Central memory CD8-positive, alpha-beta T cell (primary cell): ENCODE measurements around the gene SIMC1.

Experiments used
- ATAC-seq: fragments of 150-1000 bp; cut with Tn5 transposase; replicated peaks from 2 replicates; pipeline ENCODE4 v1.10.0; 2022; ENCODE audit warnings: mild to moderate bottlenecking, moderate FRiP score, moderate number of reproducible peaks; ENCODE audit not compliant: poor library complexity, severe bottlenecking; ENCODE audit errors: extremely low read depth
- DNase-seq, 2 donors: peaks; one replicate each; pipeline ENCODE4 v3.0.0; 2021; ENCODE audit warnings: low spot score in 2 of 2
- H3K27ac Mint-ChIP-seq: one replicate; pipeline ENCODE4 v1.8.0; 2022; ENCODE audit warnings: low read depth, mild to moderate bottlenecking, moderate library complexity, mixed read lengths
- H3K27me3 Mint-ChIP-seq: one replicate; pipeline ENCODE4 v1.8.0; 2022; ENCODE audit warnings: mixed read lengths
- H3K36me3 Mint-ChIP-seq: one replicate; pipeline ENCODE4 v1.8.0; 2022; ENCODE audit warnings: mild to moderate bottlenecking, moderate library complexity, mixed read lengths; ENCODE audit not compliant: insufficient read depth
- H3K4me1 Mint-ChIP-seq: one replicate; pipeline ENCODE4 v1.8.0; 2022; ENCODE audit warnings: mixed read lengths
- H3K4me3 Mint-ChIP-seq: one replicate; pipeline ENCODE4 v1.8.0; 2022; ENCODE audit warnings: mild to moderate bottlenecking, moderate library complexity, mixed read lengths
- H3K9me3 Mint-ChIP-seq: one replicate; pipeline ENCODE4 v1.8.0; 2022; ENCODE audit warnings: mixed read lengths

Gene SIMC1

DNA sequence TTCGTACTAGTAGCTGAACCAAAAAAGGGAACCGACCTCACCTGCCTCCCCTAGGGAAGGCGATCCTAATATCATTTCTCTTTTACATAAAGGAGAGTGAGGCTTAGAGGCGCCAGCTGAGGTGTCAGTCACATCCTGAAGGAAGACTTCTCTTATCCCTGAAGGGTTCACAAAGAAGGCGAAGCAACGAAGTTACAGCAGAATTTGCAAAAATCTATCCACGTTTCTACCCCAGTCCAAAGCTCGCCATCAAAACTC lies 123.9 kb downstream of the SIMC1 start:
- no peaks in the 10 kb centered on the region for H3K27me3 Mint-ChIP-seq
- no peak for ATAC-seq
- no peaks in the 10 kb centered on the region for H3K9me3 Mint-ChIP-seq
- peak overlapping the region; percentile 92 for H3K4me3 Mint-ChIP-seq
- peaks cover 23% of the 10 kb centered on the region for H3K4me1 Mint-ChIP-seq
- no peak for DNase-seq
- H3K27ac Mint-ChIP-seq, result peak overlapping the region; percentile 91
- H3K36me3 Mint-ChIP-seq, result peaks cover 29% of the 10 kb centered on the region

DNA sequence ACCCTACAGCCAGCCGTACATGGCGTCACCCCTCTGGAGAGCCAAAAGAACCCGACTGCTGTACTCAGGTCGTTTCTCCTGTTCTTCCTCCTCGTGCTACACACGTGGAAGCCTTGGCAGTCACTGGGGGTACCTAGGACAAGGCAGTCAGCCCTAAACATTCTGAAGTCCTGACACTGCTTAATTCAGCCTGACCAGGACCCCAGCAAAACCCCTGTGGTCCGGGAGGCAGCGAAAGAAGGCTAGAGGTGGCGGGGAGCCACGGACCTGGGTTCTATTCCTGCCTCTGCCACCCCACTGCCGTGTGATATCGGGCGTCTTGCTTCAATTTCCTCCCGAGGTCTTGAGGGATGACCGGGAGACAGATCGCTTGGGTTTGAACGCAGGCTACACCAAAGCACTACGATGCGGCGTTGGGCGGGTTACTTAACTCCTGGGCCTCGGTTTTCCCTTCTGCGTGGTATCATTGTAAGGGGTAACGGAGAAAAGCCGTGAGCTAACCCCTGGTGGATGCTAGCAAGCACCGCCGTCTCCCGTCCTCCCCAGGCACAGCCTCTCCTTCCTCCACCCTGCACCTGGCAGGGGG lies 126.6 kb downstream of the SIMC1 start:
- Mint-ChIP-seq H3K27me3 (no peaks in the 10 kb centered on the region), H3K36me3 (peaks cover 13% of the 10 kb centered on the region), H3K4me1 (peaks cover 20% of the 10 kb centered on the region), H3K4me3 (peak overlapping the region; percentile 79), H3K27ac (peak overlapping the region; percentile 25), H3K9me3 (no peaks in the 10 kb centered on the region)
- ATAC-seq (no peak), DNase-seq (no peak)

DNA sequence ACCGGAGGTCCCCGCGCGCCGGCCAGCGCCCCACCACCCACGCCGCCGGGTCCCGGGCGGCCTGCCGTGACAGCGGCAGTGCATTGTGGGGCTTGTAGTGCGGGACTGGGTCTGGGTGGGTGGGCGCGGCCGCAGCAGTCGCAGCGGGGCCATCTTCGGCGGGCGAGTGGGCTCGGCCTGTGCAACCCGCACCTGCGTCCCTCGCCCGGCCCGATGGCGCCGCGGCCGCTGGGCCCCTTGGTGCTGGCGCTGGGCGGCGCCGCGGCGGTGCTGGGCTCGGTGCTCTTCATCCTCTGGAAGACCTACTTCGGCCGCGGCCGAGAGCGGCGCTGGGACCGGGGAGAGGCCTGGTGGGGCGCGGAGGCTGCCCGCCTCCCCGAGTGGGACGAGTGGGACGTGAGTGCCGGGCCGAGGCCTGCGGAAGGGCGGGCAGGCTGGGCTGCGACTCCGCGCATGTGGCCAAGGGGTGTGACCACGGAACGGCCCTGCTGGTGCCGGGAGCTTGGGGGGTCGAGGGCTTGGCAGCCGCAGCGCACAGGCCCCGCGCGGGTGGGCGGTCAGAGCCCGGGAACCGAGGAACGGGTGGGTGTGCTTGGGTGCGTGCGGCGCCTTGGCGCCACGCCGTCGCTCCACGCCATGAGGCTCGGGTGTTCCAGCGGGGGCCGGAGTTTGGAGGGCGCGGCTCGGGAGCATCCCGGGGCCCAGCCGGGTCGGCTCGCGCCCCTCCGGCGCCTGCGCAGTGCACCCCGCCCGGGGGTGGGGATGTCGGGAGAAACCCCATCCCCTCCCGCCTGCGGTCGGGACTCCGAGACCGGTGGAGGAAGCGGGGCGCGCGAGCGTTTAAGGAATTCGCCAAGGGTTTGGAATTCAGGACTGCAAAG lies 127.4 kb downstream of the SIMC1 start, which contains the start of gene ARL10:
ARL10 (plus strand) TSS at position 137 of the 881 bp plus-strand sequence; CDS start at position 214, 77 bp downstream.
- Mint-ChIP-seq H3K27me3 (no peaks in the 10 kb centered on the region), H3K9me3 (no peaks in the 10 kb centered on the region), H3K36me3 (peaks cover 13% of the 10 kb centered on the region), H3K27ac (peak within 1 kb of the TSS; percentile 64), H3K4me1 (peaks cover 20% of the 10 kb centered on the region), H3K4me3 (peak within 1 kb of the TSS; percentile 79)
- no peak for ATAC-seq
- DNase-seq, result no peak

DNA sequence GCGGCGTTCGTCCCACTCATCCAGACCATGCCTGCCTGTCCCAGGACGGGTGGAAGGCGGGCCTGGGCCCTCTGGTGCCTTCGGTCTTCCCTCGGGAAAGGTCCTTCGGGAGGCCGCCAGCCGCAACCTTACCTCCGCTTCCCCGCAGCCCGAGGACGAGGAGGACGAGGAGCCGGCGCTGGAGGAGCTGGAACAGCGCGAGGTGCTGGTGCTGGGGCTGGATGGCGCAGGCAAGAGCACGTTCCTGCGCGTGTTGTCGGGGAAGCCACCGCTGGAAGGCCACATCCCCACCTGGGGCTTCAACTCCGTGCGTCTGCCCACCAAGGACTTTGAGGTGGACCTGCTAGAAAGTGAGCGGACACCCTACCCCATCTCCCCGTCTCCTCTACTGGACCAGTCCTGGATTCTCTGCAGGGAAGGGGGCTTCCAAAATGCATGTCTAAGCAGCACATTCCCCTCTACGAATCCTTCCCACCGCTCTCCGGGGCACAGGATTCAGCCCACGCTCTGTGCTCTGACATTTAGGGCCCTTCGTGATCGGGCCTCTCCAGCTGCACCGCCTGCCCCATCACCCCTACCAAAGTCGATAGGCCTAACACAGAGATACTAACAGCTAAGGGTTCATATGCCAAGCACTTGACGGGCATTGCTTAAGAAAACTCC lies 128.1 kb downstream of the SIMC1 start:
- peak overlapping the region; percentile 64 for H3K27ac Mint-ChIP-seq

DNA sequence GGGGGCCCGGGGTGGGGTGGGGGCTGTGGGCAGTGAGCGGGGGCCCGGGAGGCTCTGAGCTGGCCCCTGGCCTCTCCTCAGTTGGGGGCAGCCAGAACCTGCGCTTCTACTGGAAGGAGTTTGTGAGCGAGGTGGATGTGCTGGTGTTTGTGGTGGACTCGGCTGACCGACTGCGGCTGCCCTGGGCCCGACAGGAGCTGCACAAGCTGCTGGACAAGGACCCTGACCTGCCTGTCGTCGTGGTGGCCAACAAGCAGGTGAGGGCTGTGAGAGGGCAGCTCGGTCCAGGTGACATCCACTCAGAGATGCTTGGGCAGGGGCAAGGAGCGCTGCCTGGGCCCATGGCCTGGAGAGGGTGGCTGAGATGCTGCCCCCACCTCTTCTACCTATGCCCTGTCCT lies 130.5 kb downstream of the SIMC1 start:
- ATAC-seq (no peak), DNase-seq (no peak)
- H3K4me3 Mint-ChIP-seq, result no peak overlapping the region
- peaks cover 8% of the 10 kb centered on the region for H3K36me3 Mint-ChIP-seq
- H3K9me3 Mint-ChIP-seq, result no peaks in the 10 kb centered on the region
- no peak overlapping the region for H3K27ac Mint-ChIP-seq
- H3K27me3 Mint-ChIP-seq, result no peaks in the 10 kb centered on the region
- H3K4me1 Mint-ChIP-seq, result peaks cover 14% of the 10 kb centered on the region

More for the DNA sequence above, 128.1 kb downstream of the SIMC1 start:
- ATAC-seq (no peak), DNase-seq (no peak)
- peaks cover 11% of the 10 kb centered on the region for H3K36me3 Mint-ChIP-seq
- peaks cover 14% of the 10 kb centered on the region for H3K4me1 Mint-ChIP-seq
- peak overlapping the region; percentile 79 for H3K4me3 Mint-ChIP-seq
- no peaks in the 10 kb centered on the region for H3K9me3 Mint-ChIP-seq
- no peaks in the 10 kb centered on the region for H3K27me3 Mint-ChIP-seq

DNA sequence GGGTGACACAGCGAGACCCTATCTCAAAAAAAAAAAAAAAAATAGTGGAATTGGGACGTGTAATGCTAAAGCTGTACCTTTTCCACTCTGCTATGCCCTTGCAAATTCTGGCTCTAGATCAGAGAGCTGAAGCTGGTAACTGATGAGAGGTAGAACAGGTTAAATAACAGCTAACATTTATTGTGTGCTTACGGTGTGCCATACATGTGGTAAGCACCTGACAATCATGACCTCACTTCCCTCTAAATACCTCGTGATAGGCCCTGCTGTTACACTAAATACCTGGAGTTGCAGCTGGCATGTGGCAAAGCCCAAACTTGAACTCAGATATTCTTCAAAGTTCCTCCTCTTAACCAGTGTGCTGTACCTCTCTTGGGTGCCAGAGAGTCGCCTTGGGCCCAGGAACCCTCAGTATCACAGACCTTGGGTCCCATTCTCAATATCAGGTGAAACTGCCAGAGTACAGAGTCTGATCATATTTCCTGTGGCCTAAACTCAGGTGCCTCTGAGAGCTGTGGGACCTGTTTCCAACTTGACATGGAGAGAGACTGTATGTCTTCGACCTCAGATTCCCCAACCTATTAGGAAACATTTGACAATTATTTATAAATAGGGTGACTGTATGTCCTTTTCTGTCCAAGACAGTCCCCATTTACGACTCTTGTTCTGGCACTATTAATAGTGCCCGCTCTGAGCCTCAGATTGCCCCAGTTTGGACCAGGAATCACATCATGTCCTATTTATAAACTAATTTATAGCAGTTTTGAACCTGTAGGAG lies 131.9 kb downstream of the SIMC1 start:
- no peak for DNase-seq
- peaks cover 9% of the 10 kb centered on the region for H3K36me3 Mint-ChIP-seq
- H3K9me3 Mint-ChIP-seq, result no peaks in the 10 kb centered on the region
- ATAC-seq, result no peak
- peaks cover 14% of the 10 kb centered on the region for H3K4me1 Mint-ChIP-seq
- H3K4me3 Mint-ChIP-seq, result no peak overlapping the region
- H3K27me3 Mint-ChIP-seq, result no peaks in the 10 kb centered on the region
- H3K27ac Mint-ChIP-seq, result no peak overlapping the region

DNA sequence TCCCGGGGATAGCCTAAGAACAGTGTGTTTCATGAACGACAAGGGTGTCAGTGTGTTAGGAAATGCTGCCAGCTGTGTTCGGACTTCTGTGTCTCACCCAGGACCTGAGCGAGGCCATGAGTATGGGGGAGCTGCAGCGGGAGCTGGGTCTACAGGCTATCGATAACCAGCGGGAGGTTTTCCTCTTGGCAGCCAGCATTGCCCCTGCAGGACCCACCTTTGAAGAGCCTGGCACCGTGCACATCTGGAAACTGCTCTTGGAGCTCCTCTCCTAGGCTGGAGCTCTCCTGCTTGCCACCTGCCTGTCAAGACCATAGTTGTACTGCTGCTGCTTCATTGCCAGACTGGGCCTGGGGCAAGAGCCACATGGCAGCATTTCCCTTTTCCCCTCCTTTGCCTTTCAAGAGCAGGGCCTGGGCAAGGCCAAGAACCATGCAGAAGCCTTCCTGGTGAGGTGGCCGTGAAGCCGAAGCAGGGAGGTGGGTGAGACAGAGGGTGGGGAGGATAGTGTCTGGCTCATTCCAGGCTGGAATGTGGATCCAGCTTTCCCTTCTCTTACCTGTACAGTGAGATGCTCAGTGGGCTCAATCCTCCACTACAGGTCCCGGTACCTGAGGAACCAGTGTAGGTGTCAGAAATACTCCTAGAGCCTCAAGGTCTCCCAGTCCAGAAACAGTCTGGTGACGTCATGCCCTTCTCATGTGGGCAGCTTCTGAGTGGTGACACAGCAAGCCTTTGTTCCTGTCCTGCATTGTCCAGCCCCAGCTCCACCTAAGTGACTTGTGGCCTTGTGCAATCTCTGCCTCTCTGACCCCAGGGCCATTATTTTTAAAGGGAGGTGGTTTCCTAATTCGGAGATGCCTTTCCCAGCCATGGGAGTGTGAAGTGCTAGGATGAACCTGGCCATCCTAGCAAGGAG lies 133.7 kb downstream of the SIMC1 start:
- Mint-ChIP-seq H3K9me3 (no peaks in the 10 kb centered on the region), H3K36me3 (peaks cover 6% of the 10 kb centered on the region), H3K27ac (no peak overlapping the region), H3K4me3 (no peak overlapping the region), H3K4me1 (peaks cover 9% of the 10 kb centered on the region), H3K27me3 (no peaks in the 10 kb centered on the region)
- ATAC-seq (no peak), DNase-seq (no peak)

DNA sequence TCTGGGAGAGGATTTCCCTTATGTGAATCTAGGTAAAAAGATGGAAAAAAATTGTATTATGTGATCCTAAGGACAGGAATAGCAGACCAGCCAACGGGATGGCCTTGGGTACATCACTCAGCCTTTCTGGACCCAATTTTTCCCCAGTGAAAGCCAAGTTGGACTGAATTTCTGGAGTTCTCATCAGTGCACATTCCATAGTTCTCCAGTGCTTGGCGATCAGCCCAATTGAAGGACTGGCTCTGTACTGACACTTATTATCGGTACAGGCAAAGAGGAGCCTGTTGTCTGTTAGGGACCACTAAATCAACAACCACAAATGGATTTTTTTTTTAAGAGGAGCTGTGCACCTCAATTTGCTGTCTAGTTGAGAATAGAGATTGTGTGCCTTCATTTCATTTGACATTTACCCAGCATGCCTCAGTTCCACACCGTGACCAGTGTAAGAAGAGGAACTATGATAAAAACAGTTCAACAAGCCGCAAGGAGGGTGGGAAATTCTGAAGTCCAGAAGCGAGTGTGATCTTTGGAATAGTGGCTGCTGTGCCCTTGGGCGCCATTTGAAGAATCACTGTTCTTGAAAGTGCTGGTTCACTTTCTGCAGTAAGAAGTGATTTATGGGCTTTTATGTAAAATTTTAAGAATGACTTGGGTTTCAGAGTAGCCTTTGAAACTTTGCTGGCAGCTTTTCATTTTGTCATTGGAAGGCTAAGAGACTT lies 135.0 kb downstream of the SIMC1 start:
- Mint-ChIP-seq H3K27me3 (no peaks in the 10 kb centered on the region), H3K4me3 (no peak overlapping the region), H3K27ac (no peak overlapping the region), H3K36me3 (peaks cover 6% of the 10 kb centered on the region), H3K9me3 (no peaks in the 10 kb centered on the region), H3K4me1 (no peaks in the 10 kb centered on the region)
- DNase-seq, result no peak
- ATAC-seq, result no peak

DNA sequence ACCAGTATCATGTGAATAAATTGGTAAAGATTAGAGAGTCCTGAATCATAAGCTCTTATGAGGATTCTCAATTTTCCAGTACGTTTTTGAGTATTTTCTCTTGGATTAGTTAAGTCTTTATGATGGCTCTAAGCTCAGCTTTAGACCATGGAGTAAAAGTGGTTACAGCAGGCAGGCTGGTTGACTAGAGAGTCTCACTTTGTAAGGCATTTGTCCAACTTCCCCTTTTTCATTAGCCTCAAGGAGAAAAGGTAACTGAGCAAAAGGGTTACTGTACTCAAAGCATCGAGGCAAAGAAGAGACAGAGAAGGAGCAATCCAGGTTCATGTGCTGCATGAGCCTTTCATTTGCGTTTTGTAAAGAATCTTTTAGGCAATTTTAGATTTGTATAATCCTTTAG lies 141.7 kb downstream of the SIMC1 start:
- H3K27me3 Mint-ChIP-seq, result no peaks in the 10 kb centered on the region
- H3K4me3 Mint-ChIP-seq, result no peak overlapping the region
- ATAC-seq (no peak), DNase-seq (no peak)
- H3K9me3 Mint-ChIP-seq, result no peaks in the 10 kb centered on the region
- H3K27ac Mint-ChIP-seq, result no peak overlapping the region
- peaks cover 8% of the 10 kb centered on the region for H3K36me3 Mint-ChIP-seq
- H3K4me1 Mint-ChIP-seq, result no peaks in the 10 kb centered on the region

DNA sequence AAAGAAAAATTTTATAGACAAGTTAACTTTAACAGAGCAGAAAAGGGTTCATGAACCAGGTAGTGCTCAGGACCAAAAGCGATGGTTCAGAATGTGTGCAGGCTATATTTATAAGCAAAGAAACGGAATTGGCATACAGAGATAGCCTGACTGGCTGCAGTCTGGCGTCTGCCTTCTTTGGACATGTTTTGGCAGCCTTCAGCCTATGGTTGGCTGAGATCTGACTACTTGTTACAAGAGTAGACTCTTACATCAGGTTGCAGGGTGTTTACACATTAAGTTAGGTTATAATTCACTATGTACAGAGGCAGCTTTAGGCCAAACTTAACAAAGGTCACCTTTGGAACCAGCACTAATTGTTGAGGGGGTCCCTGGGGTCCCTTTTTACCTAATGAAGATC lies 143.2 kb downstream of the SIMC1 start:
- peaks cover 8% of the 10 kb centered on the region for H3K36me3 Mint-ChIP-seq
- ATAC-seq, result no peak
- peaks cover 14% of the 10 kb centered on the region for H3K4me1 Mint-ChIP-seq
- no peak overlapping the region for H3K4me3 Mint-ChIP-seq
- H3K27me3 Mint-ChIP-seq, result no peaks in the 10 kb centered on the region
- no peak for DNase-seq
- no peak overlapping the region for H3K27ac Mint-ChIP-seq
- H3K9me3 Mint-ChIP-seq, result no peaks in the 10 kb centered on the region

DNA sequence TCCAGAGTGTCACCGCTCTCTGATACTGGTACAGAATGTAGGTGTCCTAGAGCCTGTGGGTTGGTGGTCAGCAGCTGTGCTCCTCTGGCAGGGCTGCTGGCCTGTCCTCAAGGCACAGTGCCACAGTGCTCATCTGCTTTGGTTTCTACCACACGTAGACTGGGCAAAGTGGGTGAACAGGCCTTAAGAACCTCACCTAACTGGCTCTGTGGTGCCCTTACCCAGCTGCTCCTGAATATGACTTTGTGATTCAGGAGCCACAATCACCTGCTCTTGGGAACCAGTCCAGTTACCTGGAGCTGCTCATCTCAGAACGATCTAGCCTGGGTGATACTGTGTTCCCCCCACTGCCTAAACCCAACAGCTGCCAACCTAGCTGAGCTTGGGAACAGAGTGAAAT lies 143.8 kb downstream of the SIMC1 start:
- H3K27ac Mint-ChIP-seq, result no peak overlapping the region
- H3K27me3 Mint-ChIP-seq, result no peaks in the 10 kb centered on the region
- DNase-seq, result no peak
- H3K36me3 Mint-ChIP-seq, result peaks cover 10% of the 10 kb centered on the region
- H3K4me1 Mint-ChIP-seq, result peaks cover 19% of the 10 kb centered on the region
- no peaks in the 10 kb centered on the region for H3K9me3 Mint-ChIP-seq
- ATAC-seq, result no peak
- no peak overlapping the region for H3K4me3 Mint-ChIP-seq
